NOMO-1 treated with DMSO at 0.1 percent for 48 hours (cell line): Measurements from ENCODE around the gene CLCA2.

Experiments used
- DNase-seq: peaks from one replicate; lab custom pipeline; 2025; ENCODE audit not compliant: unreplicated experiment; lab: John Stamatoyannopoulos, UW

The CLCA2 gene, protein sequence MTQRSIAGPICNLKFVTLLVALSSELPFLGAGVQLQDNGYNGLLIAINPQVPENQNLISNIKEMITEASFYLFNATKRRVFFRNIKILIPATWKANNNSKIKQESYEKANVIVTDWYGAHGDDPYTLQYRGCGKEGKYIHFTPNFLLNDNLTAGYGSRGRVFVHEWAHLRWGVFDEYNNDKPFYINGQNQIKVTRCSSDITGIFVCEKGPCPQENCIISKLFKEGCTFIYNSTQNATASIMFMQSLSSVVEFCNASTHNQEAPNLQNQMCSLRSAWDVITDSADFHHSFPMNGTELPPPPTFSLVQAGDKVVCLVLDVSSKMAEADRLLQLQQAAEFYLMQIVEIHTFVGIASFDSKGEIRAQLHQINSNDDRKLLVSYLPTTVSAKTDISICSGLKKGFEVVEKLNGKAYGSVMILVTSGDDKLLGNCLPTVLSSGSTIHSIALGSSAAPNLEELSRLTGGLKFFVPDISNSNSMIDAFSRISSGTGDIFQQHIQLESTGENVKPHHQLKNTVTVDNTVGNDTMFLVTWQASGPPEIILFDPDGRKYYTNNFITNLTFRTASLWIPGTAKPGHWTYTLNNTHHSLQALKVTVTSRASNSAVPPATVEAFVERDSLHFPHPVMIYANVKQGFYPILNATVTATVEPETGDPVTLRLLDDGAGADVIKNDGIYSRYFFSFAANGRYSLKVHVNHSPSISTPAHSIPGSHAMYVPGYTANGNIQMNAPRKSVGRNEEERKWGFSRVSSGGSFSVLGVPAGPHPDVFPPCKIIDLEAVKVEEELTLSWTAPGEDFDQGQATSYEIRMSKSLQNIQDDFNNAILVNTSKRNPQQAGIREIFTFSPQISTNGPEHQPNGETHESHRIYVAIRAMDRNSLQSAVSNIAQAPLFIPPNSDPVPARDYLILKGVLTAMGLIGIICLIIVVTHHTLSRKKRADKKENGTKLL

DNA sequence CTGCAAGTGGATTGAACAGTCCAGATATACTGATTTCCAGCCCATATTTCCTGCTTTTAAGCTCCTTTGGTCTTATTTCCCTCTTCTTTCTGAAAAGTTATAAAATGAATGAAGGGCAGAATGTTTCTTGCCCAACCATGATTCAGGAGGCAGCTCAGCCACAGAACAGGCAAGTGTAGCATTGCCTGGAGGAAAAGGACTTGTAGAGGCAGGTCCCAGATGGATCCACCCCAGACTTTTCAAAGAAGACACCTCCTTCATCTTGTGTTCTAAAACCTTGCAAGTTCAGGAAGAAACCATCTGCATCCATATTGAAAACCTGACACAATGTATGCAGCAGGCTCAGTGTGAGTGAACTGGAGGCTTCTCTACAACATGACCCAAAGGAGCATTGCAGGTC lies at the start of gene CLCA2:
Gene CLCA2, plus strand, starts transcription at position 299 of the 400 bp plus-strand sequence. Its CDS starts 77 bp downstream, at position 376.
- no peak for DNase-seq

DNA sequence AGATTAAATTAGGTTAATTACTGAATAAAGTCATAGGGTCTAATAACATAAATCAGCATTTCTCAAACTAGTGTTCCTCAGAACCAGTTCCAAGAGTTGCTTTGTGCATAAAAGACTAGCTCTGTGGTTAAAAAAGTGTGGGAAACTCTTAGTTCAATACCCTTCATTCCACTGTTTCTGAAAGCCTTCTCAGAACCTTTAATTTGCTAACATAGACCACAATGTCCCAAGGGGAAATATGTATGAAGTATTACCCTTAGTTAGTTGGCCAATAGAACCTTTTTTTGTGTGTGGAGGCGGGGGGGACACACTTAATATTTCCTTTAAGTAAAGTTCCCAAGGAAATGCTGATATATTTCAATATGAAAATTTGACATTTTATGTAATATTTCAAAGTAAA lies 48.3 kb upstream of the CLCA2 start:
- no peak for DNase-seq

DNA sequence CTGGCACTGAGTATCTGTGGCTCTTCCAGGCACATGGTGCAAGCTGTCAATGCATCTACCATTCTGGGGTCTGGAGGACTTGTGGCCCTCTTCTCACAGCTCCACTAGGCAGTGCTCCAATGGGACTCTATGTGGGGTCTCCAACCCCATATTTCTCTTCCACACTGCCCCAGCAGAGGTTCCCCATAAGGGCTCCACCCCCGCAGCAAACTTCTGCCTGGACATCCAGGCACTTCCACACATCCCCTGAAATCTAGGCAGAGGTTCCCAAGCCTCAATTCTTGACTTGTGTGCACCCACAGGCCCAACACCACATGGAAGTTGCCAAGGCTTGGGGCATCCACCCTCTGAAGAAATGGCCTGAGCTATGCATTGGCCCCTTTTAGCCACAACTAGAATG lies 46.6 kb upstream of the CLCA2 start:
- no peak for DNase-seq

DNA sequence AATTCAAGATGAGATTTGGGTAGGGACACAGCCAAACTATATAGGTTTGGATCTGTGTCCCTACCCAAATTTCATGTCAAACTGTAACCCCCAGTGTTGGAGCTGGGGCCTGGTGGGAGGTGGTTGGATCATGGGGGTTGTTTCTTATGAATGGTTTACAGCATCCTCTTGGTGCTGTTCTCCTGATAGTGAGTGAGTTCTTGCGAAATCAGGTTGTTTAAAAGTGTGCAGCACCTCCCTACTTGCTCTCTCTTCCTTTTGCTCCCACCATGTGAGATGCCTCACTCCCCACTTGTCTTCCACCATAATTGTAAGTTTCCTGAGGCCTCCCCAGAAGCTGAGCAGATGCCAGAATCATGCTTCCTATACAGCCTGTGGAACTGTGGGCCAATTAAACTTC lies 45.2 kb upstream of the CLCA2 start:
- DNase-seq = no peak

DNA sequence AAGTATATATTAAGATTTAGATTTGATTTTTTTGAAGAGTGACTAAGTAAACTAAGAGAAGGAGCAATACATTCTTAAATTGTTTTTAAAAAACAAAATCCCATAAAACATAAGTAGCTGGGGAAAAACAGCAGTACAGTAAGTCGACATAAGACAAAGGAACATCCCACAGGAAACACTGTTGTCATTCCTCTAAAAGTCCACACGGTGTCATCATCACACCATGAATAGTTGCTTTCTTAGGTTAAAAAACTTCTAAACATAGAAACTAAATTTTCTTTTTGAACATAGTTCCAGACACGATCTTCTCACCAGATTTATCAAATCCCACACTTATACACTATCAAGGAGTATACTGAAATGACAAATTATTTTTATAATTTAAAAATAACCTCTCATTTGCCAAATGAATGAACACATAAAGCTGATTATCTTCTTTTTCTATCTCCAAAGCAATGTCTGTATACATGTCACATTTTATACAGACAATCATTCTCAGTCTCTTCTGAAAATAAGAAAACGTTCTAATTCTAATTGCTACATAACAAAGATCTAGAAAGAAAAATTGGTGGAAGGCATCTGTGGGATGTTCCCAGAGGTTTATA lies 43.6 kb upstream of the CLCA2 start:
- DNase-seq = peak; percentile 68

DNA sequence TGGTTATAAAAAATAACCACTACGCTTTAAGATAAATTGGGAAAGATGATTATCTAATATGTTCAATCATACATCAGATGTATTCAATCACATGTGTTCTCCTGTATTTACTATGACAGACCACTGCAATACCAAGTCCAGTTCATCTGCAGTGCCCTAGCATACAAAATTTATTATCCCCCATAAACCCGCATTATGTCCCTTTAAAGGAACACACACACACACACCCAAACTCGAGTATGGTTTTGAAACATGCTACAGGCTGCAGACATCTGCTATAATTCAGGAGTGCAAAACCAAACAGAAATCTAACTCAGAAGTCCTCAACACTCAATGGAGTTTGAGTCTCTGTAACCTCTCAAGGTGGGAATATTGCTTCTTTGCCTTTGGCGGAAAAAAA lies 42.7 kb upstream of the CLCA2 start:
- no peak for DNase-seq

DNA sequence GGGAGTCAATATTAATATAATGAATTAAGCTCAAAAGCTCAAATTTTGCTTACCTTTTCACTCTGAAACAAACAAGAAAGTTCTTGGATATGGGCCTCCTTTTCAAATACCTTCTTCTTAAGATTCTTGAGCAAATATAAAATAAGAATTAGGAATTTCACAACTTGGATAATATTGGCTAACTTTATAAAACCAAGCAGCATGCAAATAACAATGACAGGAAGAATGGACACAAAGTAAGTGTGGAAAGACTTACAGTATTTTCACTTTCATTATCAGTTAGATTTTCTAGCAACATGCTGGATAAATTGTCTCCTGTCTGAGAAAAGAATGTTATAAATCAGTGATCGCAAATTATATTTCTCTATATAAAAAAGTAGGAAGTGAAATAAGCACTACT lies 41.1 kb upstream of the CLCA2 start:
- DNase-seq = peak; percentile 22

DNA sequence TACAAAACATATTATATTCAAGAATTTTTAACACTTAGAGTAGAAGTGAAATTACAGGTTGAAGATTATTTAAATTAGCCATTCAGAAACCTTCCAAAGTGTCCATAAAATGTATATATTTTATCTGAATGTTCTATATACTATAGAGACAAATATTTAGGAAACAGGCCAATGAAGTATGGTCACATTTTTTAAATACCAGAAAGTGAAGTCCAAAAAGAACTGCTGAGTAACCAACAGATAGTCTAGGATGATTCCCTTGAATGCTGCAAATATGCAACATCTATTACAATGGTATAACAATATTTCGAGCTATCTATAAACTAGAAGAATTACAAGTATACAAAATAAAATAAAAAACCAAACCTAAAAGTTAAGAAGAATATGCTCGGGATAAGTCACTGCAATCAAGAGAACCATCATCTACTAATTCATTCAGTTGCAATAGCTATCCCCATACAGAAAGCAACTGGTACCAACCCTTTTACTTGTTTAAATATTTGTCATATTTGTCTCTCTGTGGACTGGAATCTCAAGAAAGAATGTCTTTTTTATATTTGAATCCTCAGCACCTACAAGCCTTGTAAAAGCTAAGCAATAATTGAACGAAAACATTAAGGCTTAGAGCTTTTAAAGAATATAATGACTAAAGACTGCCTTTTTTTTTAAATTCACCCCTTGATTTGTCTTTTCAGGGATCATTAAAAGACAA lies 35.9 kb upstream of the CLCA2 start:
- no peak for DNase-seq

DNA sequence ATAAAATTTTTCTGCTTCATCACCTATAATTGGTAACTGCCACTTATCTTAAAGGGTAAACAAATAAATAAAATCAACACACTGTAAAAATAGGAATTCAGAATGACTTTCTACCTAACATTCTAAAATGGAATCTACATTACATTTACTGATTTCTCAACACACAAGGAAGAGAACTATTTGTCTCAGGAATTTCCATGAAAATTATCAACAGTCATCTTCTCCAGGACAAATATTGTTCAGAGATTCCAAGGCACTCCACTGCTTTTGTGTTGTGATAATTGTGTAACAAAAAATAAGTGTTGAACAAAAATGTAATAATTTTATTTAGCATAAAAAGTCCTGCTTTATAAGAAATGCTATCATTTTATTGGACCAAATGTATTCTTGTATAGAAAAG lies 35.2 kb upstream of the CLCA2 start:
- no peak for DNase-seq

DNA sequence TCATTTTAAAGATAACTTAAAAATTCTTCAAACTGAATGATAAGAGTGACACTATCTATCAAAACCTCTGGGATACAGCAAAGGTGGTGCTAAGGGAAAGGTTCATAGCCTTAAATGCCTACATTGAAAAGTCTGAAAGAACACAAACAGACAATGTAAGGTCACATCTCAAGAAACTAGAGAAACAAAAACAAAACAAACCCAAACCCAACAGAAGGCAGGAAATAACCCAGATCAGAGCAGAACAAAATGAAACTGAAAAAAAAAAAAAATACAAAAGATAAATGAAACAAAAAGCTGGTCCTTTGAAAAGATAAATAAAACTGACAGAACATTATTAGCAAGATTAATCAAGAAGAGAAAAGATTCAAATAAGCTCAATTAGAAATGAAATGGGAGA lies 34.7 kb upstream of the CLCA2 start:
- no peak for DNase-seq

DNA sequence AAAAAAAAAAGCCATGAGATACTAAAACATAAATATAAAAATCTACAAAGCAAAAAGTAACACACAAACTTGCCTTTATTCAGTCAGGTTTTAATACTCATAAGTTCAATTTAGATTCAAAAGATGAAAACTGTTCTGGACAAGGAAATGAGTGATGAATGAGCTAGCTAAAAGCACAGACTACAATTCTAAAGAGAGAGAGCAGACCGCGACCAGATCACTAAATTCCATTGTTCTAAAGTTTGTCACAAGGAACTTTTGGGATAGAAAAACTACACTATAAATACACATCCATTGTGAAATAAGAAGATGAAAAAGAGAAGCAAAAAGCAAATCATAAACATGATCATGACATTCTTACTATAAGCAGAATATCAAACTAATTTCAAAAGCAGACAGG lies 29.6 kb upstream of the CLCA2 start:
- no peak for DNase-seq

DNA sequence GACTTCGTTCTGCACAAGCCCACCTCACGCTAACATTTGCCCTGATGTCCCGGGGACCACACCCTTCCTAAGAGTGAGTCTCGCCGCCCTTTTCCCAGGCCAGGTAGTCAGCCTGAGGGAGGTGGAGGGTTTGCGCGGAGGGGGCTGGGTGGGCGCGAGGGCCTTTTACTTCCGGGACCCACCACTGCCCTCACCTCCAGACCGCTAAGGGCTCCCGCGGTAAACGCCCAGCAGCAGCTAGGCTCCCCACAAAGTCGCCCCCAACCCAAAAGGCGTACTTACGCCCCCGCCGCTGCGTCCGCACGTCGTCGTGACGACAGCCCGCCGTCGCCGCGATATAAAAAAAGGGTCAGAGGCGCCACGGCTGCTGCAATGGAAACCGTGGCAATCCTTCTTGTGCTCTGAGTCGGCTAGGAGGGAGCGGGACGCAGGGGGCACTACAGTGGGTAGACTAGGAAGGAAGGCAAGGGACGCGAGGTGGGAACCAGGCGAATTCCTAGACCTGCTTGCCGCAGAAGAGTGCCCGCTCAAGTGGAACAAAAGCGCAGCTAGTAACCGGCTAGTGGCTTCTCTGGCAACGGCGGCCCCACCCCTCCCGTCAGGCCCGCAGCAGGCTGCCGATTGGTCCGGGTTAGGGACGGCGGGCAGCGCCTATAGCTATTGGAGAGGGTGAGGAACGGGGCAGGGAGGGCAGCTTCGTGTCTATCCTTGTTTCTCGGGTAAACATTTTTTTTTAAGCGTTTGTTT lies 28.0 kb upstream of the CLCA2 start, which contains the start of gene ODF2L:
Gene ODF2L, minus strand, starts transcription at position 573 of the 747 bp plus-strand sequence. CDS start 9,296 bp downstream, outside the sequence.
- DNase-seq = peak; percentile 88

DNA sequence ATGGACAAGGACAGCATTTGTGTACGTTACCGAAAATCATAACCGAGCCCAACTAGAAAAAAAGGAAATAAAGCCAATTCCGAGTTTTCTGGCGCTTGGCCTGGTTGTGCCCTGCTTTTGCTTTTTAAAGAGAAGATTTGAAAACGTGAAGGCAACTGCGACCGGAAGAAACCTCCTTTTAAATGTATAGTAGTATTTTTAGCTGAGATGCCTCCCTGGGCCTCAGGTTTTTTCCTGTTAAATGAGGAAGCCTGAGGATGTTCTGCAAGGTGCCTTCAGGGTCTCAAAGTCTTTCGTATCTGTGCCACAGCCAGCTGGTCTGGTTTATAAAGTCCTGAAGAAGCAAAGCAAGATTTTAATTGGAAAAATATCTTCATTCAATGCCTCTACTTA lies 27.5 kb upstream of the CLCA2 start:
- peak; percentile 79 for DNase-seq

DNA sequence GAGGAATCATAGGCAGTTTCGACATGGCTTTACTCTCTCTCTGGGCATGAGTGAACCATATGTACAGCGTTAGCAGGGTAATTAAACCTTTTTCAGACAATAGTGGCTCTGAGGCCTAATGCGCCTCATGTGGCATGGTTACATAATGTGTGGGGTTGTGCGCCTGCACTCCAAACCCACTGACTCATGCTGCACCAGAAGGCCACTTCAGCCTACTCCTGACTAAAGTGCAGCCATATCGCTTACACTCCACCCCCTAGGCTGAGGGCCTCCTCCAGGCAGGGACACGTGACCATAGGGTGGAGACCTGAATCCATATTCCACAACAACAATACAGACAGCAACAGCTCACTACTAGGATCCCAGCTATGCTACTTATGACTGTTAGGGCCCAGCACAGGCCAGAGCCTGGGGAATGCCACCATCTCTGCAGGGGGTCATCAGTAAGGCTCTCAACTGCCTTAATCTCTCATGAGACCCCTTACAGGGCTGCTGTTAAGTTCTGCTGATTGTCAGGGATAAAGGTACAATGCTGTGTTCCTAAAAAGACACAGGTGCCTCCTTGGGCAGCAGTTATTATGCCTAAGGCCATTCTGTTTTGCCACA lies 14.5 kb upstream of the CLCA2 start:
- peak; percentile 61 for DNase-seq

DNA sequence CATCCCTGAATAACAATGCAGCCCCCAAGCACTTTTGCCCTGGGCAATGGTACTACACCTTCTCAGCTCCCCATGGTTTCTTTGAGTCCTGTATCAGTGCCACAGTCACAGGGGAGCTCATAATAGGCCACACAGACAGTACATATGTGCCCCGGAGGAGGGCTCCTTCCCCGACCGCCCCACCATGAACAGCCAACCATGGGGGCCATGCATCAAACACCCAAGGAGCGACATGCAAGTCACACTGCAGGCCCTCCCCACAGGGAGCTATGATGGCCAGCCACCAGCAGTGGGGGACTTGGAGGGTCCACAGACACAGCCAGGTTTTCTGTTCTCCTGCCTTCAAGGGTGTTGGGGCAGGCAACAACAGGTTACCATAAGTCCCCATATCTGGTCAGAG lies 13.1 kb upstream of the CLCA2 start:
- no peak for DNase-seq

DNA sequence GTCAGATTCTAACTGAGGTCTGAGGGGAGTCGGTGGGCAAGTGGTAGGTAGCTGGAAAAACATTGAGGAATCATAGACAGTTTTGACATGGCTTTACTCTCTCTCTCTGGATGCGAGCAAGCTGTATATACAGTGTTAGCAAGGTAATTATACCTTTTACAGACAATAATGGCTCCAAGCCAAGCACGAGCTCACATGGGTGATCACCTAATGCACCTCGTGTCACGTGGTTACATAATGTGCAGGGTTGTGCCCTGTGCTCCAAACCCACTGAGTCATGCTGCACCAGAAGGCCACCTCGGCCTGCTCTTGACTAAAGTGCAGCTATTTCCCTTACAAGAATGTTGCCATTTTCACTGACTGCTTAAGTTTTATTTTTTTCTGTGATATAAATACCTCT lies 7.6 kb upstream of the CLCA2 start:
- no peak for DNase-seq

DNA sequence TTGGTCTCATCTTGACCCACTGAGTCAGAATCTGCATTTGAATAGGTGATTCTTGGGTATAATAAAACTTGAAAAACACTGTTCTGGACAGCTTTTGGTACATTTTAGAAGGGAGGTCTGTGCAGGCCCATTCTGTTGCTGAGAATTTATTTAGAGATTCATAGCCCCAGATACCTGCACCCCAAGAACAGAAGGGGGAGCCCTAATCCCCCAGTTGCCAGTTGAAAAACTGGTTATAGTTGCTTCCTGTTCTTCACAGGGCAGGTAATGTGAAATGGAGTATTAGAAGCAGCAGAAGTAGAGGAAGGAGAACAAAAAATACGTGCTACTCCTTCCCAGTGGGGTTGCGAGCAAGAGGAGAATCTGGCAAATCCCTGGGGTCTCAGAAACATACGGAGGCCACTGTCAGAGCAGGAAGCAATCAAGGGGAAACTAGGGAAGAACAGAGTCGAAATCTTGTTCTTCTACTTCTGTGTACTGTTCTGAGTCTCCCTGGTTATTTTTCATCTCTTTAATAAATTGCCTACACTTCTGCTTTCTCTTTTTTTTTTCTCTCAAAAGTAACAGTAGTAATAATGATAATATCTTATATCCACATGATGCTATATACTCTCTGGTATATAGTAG lies 4.6 kb upstream of the CLCA2 start:
- DNase-seq = peak; percentile 70

DNA sequence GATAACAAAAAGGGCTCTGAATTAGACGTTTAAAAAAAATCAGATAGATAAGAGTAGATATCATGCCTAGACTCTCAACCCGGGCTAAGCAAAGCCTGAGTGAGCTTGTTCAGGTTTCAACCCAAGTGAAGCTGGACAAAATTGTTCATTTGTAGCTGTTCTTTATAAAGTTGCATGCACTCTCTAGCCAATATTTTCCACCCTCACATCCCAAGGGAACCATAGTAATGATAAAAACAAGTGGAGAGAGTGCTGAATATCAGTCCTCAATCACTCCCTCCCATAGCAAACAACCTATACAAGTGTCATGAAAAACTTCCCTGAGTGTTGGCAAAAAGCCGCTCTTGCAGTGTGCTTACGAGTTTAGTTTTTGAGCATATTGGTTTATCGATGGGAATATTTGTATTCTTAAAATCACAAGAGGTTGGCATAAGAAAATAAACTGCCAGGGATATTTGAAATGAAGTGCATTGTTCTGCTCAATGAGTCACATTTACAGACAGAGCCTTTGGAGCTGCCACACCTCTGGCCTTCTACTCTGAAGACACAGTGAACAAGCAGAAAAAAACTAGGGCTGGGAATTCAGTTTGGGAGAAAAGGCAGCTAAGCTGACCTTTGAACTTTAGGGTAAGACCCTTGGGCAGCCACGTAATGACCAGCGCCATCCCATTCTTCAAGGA lies 2.2 kb upstream of the CLCA2 start:
- no peak for DNase-seq

DNA sequence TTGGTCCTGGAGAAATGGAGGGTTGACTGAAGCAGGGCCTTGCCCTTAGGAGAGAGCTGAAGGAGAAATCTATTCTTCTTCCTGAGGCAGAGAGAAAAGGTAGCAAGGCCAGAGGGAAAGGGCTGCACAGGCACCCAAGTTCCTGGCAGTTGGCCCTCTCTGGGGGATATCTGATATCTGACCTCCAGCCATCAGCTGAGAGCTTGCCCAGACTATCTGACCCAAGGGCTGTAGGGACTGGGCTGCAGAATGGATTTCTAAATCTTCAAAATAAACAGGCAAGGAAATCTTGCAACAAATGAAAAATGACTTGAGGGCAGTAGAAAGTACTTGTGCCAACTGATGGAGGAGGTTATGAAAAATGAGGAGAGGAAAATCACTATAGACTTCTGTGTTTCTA lies 498 bp upstream of the CLCA2 start:
- DNase-seq = no peak
